ENCODE results near the gene USP6NL.

USP6NL gene

GRCh38 chr10:11609492-11610093 is 1.9 kb downstream of the USP6NL start:
- TF ChIP-seq, protein P1, sequence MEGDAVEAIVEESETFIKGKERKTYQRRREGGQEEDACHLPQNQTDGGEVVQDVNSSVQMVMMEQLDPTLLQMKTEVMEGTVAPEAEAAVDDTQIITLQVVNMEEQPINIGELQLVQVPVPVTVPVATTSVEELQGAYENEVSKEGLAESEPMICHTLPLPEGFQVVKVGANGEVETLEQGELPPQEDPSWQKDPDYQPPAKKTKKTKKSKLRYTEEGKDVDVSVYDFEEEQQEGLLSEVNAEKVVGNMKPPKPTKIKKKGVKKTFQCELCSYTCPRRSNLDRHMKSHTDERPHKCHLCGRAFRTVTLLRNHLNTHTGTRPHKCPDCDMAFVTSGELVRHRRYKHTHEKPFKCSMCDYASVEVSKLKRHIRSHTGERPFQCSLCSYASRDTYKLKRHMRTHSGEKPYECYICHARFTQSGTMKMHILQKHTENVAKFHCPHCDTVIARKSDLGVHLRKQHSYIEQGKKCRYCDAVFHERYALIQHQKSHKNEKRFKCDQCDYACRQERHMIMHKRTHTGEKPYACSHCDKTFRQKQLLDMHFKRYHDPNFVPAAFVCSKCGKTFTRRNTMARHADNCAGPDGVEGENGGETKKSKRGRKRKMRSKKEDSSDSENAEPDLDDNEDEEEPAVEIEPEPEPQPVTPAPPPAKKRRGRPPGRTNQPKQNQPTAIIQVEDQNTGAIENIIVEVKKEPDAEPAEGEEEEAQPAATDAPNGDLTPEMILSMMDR (IDR thresholded peaks at IDR 0.05; ENCODE audit: borderline replicate concordance, control extremely low read depth, extremely low read depth, insufficient read depth, missing control alignments), result no peak
- no peak for DNase-seq (ENCODE audit: low spot score)
- in situ Hi-C loops (cut with MboI; ENCODE audit: low sequenced_read_pairs, unreplicated experiment), result loop anchor here (10.0 kb wide), 1 partner anchor 85 kb away; no protein-coding TSS in a partner anchor

DNA sequence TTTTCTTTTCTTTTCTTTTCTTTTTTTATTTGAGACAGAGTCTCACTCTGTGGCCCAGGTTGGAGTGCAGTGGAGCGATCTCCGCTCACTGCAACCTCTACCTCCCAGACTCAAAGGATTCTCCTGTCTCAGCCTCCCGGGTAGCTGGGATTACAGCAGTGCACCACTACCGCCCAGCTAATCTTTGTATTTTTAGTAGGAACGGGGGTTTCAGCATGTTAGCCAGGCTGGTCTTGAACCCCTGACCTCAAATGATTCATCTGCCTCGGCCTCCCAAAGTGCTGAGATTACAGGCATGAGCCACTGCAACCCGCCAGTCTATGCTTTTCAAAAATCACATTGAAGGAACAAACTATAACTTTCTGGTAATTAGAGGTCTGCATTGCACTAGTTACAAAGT is 2.4 kb downstream of the USP6NL start:
- in situ Hi-C loops (cut with MboI; ENCODE audit: low sequenced_read_pairs, unreplicated experiment), result loop anchor here (10.0 kb wide), 1 partner anchor 84 kb away; no protein-coding TSS in a partner anchor
- no peak for DNase-seq (ENCODE audit: low spot score)
- TF ChIP-seq, protein P1 (IDR thresholded peaks at IDR 0.05; ENCODE audit: borderline replicate concordance, control extremely low read depth, extremely low read depth, insufficient read depth, missing control alignments), result no peak

- no peak for DNase-seq (ENCODE audit: low spot score)
- TF ChIP-seq, protein P1 (IDR thresholded peaks at IDR 0.05; ENCODE audit: borderline replicate concordance, control extremely low read depth, extremely low read depth, insufficient read depth, missing control alignments), result no peak
- in situ Hi-C loops (cut with MboI; ENCODE audit: low sequenced_read_pairs, unreplicated experiment), result loop anchor here (10.0 kb wide), 1 partner anchor 84 kb away; no protein-coding TSS in a partner anchor
Observed at GRCh38 chr10:11608159-11609013, 3.1 kb downstream of the USP6NL start.

DNA sequence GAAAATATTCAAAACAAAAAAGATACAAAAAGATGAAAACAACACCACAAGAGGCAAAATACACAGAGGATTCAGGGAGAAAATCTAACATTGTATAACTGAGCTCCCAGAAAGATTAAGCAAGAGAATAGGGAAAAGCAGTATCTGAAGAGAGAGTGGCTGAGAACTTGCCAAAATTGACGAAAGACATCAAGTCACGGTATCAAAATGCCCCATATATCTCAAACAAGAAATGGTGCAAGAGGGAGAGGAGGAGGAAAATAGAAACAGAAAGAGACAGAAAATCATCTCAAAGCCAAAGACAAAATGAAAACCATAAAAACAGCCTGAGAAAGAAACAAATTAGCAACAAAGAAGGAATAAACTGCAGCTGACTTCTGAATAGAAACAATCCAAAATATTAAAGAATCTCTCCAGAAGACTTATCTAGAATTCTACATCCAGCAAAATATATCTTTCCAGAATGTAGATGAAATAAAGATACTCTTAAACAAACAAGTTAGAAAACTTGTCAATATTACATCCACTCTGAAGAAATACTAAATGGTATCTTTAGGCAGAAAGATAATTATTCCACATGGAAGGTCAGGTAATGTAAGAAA is 5.5 kb downstream of the USP6NL start:
- no peak for DNase-seq (ENCODE audit: low spot score)
- TF ChIP-seq, protein P1 (IDR thresholded peaks at IDR 0.05; ENCODE audit: borderline replicate concordance, control extremely low read depth, extremely low read depth, insufficient read depth, missing control alignments), result no peak
- in situ Hi-C loops (cut with MboI; ENCODE audit: low sequenced_read_pairs, unreplicated experiment), result loop anchor here (10.0 kb wide), 1 partner anchor 81 kb away; no protein-coding TSS in a partner anchor

- TF ChIP-seq, protein P1 (IDR thresholded peaks at IDR 0.05; ENCODE audit: borderline replicate concordance, control extremely low read depth, extremely low read depth, insufficient read depth, missing control alignments), result no peak
- no peak for DNase-seq (ENCODE audit: low spot score)
- in situ Hi-C loops (cut with MboI; ENCODE audit: low sequenced_read_pairs, unreplicated experiment), result loop anchor here (10.0 kb wide), 1 partner anchor 80 kb away; no protein-coding TSS in a partner anchor
Observed at GRCh38 chr10:11604865-11605650, 6.4 kb downstream of the USP6NL start.

DNA sequence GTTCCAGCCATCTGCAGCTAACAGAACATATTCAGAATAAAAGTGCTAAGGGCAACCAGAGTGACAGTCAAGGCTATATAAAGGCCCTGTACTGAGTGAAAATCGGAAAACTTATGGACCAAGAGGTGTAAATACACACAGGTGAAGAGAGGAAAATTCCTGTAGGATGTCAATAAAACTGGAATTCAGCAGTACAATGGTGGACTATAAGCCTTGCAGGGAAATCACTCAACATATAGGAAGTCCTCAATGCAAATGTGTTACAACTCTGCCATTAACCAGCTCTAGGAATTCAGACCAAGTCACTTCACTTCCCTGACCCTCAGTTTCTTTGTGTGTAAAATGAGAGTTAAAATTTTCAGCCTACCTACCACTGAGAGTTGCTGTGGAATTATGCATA is 7.7 kb downstream of the USP6NL start:
- TF ChIP-seq, protein P1 (IDR thresholded peaks at IDR 0.05; ENCODE audit: borderline replicate concordance, control extremely low read depth, extremely low read depth, insufficient read depth, missing control alignments), result no peak
- DNase-seq (ENCODE audit: low spot score), result no peak
- in situ Hi-C loops (cut with MboI; ENCODE audit: low sequenced_read_pairs, unreplicated experiment), result loop anchor here (10.0 kb wide), 1 partner anchor 79 kb away; no protein-coding TSS in a partner anchor
